Mammary epithelial cell (primary cell): ENCODE measurements around the gene KIF13A.

Experiments used
- EZH2 ChIP-seq: IDR thresholded peaks from 2 replicates; pipeline ENCODE4 v1.6.1; 2012; ENCODE audit warnings: low read length, inconsistent platforms, borderline replicate concordance
- TF ChIP-seq, protein P1 (sequence below), 2 donors: IDR thresholded peaks in 1 of 2; conservative IDR thresholded peaks in 1 of 2; 2 replicates each; pipeline ENCODE4 v1.5.1; 2011 to 2012; ENCODE audit warnings: inconsistent platforms in 2 of 2, low read length in 2 of 2, mild to moderate bottlenecking in 2 of 2, control low read depth in 1 of 2, low read depth in 1 of 2; ENCODE audit not compliant: insufficient read depth in 1 of 2; ENCODE audit errors: extremely low read depth in 1 of 2

DNA sequence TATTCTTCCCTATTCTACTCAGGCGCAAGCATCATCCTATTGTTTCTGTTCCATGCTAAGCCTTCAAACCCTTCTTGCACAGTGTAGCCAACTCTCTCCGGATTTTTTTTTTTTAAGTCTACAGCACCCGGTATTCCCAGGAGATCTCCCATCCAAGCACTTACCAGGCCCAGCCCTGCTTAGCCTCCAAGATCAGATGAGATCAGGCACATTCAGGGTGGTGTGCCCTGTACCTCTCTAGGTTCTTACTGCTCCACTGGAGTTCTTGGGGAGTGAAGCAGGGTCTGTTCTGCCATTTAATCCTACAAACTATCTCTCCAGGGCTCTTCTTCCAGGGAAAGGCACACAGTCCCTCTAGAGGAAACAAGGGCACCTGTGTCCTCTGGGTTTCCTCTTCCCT, 265.8 kb downstream of the KIF13A start:
- TF ChIP-seq, protein P1, sequence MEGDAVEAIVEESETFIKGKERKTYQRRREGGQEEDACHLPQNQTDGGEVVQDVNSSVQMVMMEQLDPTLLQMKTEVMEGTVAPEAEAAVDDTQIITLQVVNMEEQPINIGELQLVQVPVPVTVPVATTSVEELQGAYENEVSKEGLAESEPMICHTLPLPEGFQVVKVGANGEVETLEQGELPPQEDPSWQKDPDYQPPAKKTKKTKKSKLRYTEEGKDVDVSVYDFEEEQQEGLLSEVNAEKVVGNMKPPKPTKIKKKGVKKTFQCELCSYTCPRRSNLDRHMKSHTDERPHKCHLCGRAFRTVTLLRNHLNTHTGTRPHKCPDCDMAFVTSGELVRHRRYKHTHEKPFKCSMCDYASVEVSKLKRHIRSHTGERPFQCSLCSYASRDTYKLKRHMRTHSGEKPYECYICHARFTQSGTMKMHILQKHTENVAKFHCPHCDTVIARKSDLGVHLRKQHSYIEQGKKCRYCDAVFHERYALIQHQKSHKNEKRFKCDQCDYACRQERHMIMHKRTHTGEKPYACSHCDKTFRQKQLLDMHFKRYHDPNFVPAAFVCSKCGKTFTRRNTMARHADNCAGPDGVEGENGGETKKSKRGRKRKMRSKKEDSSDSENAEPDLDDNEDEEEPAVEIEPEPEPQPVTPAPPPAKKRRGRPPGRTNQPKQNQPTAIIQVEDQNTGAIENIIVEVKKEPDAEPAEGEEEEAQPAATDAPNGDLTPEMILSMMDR (conservative IDR thresholded peaks at IDR 0.05 in 1 of 2, IDR thresholded peaks at IDR 0.05 in 1 of 2; ENCODE audit: extremely low read depth in 1 of 2, insufficient read depth in 1 of 2, low read depth in 1 of 2, low read length in 2 of 2) = no peak
- TF ChIP-seq EZH2 = no peak
